Calu3 (cell line): ENCODE data around the gene TENT5C. TPM values are rescaled to one million over a fixed set of nuclear protein-coding genes. Genes with fewer than 3 reads are reported as not detected.

Experiments
- BruUV-seq: library from RNA; stranded (reverse); fragments of 400-500 nt; replicated peaks from 2 replicates; lab custom pipeline; 2021; lab: Mats Ljungman, UMichigan
- CTCF ChIA-PET: fragments of 300-600 bp; sonication (Branson Sonifier 250); formaldehyde crosslinking; loops from one replicate; lab custom pipeline; 2022; ENCODE audit warnings: antibody characterized with exemption; lab: Charles Lee
- DNase-seq: peaks from one replicate; pipeline ENCODE4 v3.0.0; 2022
- H3K27ac Mint-ChIP-seq: one replicate; pipeline ENCODE4 v1.8.0; 2022; ENCODE audit warnings: mixed read lengths; ENCODE audit not compliant: unreplicated experiment
- H3K27me3 Mint-ChIP-seq: one replicate; pipeline ENCODE4 v1.8.0; 2022; ENCODE audit warnings: mixed read lengths; ENCODE audit not compliant: unreplicated experiment
- H3K36me3 Mint-ChIP-seq: one replicate; pipeline ENCODE4 v1.8.0; 2022; ENCODE audit warnings: mild to moderate bottlenecking, moderate library complexity, mixed read lengths; ENCODE audit not compliant: insufficient read depth, unreplicated experiment
- H3K4me1 Mint-ChIP-seq: one replicate; pipeline ENCODE4 v1.8.0; 2022; ENCODE audit warnings: mild to moderate bottlenecking, low read depth, mixed read lengths; ENCODE audit not compliant: unreplicated experiment
- H3K4me3 Mint-ChIP-seq: one replicate; pipeline ENCODE4 v1.8.0; 2022; ENCODE audit warnings: mild to moderate bottlenecking, low read depth, moderate library complexity, mixed read lengths; ENCODE audit not compliant: unreplicated experiment
- H3K9me3 Mint-ChIP-seq: one replicate; pipeline ENCODE4 v1.8.0; 2022; ENCODE audit warnings: low read depth, mixed read lengths; ENCODE audit not compliant: unreplicated experiment
- CTCF ChIP-seq: fragments of 200-600 bp; IDR thresholded peaks from one replicate; pipeline ENCODE4 v1.8.0; 2022; ENCODE audit warnings: antibody characterized with exemption; ENCODE audit not compliant: unreplicated experiment
- intact Hi-C: fragments of 100-400 bp; cut with micrococcal nuclease; formaldehyde crosslinking; loops from one replicate; pipeline ENCODE4 v1.10.0; 2022; ENCODE audit not compliant: unreplicated experiment
- total RNA-seq: library from RNA; stranded (reverse); gene quantifications from 2 replicates; pipeline ENCODE4 v1.2.3, GENCODE V29; 2022

Gene TENT5C
- total RNA-seq, 1 experiment from 2014 or later, result 0.28 TPM

- intact Hi-C loops, result no loop called here
- no peak for DNase-seq
- Mint-ChIP-seq H3K36me3 (no peaks in the 10 kb centered on the region), H3K4me3 (no peak overlapping the region), H3K9me3 (no peaks in the 10 kb centered on the region), H3K4me1 (no peaks in the 10 kb centered on the region), H3K27ac (no peak overlapping the region), H3K27me3 (peaks cover 22% of the 10 kb centered on the region)
- CTCF ChIA-PET, result no interaction called here
- TF ChIP-seq CTCF, result no peak
- BruUV-seq, result no TSS peak
Measured at GRCh38 chr1:117590273-117590925, 15.4 kb upstream of the TENT5C start.

DNA sequence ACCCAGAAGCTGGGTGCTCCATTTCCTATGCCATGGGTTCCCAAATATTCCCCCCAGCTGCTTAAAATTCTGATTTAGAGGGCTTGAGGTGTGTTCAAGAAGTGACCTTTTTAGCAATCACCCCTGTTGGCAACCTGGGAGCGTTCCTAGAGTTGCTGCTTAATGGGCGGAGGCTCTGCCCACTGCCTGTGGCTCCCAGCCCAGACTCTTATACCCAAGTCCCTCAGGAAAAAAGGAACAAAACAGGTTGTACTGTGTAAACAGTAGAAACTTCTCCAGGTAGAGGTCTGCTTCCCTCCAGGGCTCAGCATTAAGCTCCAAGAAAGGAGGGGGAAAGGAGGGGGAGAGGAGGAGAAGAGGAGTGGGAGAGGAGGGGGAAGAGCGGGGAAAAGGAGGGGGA, 14.6 kb upstream of the TENT5C start:
- H3K4me1 Mint-ChIP-seq, result no peaks in the 10 kb centered on the region
- no peak for DNase-seq
- peaks cover 22% of the 10 kb centered on the region for H3K27me3 Mint-ChIP-seq
- no peak overlapping the region for H3K27ac Mint-ChIP-seq
- H3K4me3 Mint-ChIP-seq, result no peak overlapping the region
- no TSS peak for BruUV-seq
- H3K36me3 Mint-ChIP-seq, result no peaks in the 10 kb centered on the region
- H3K9me3 Mint-ChIP-seq, result no peaks in the 10 kb centered on the region
- intact Hi-C loops, result no loop called here
- no peak for TF ChIP-seq CTCF
- CTCF ChIA-PET, result interaction anchor here (0.6 kb wide), 1 partner anchor 233 kb away, joined by 3 read pairs; no protein-coding TSS in a partner anchor

DNA sequence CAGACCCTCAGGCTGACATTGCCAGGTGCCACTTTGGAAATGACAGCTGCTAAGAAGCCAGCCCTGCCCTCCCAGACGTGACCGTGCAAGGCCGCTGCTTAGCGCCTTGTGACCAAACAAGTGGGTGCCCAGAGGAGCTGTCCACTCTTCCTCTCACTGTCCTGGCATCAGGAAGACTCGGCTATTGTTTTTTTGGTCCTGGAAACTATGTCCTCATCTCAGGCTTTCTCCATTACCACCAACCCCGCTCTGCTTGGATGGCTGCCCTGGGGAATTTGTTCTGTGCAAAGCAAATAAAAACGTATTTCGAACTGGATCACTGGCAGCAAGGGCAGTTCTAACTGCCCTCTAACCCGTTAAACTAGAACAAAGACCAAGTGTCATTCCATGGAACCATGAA, 13.7 kb upstream of the TENT5C start:
- intact Hi-C loops, result no loop called here
- no peak overlapping the region for H3K27ac Mint-ChIP-seq
- H3K36me3 Mint-ChIP-seq, result no peaks in the 10 kb centered on the region
- H3K27me3 Mint-ChIP-seq, result peaks cover 22% of the 10 kb centered on the region
- no peak for DNase-seq
- TF ChIP-seq CTCF, result no peak
- CTCF ChIA-PET, result no interaction called here
- no peaks in the 10 kb centered on the region for H3K4me1 Mint-ChIP-seq
- H3K4me3 Mint-ChIP-seq, result no peak overlapping the region
- H3K9me3 Mint-ChIP-seq, result no peaks in the 10 kb centered on the region
- BruUV-seq, result no TSS peak

- Mint-ChIP-seq H3K27ac (no peak overlapping the region), H3K36me3 (no peaks in the 10 kb centered on the region), H3K4me1 (no peaks in the 10 kb centered on the region), H3K9me3 (no peaks in the 10 kb centered on the region), H3K27me3 (peaks cover 16% of the 10 kb centered on the region), H3K4me3 (no peak overlapping the region)
- TF ChIP-seq CTCF, result no peak
- CTCF ChIA-PET, result no interaction called here
- DNase-seq, result no peak
- intact Hi-C loops, result no loop called here
- no TSS peak for BruUV-seq
Measured at GRCh38 chr1:117594261-117594990, 11.4 kb upstream of the TENT5C start.
